Tibial artery (tissue), 4 donors: ENCODE data around the gene TUSC2.

Source experiments
- DNase-seq, 2 donors: peaks; one replicate each; pipeline ENCODE4 v3.0.0-alpha.2; 2019
- H3K27ac ChIP-seq, 2 donors: fragments of 200-600 bp; sonication (generic) in 1 of 2; 1 replicate in 1 of 2; 2 replicates in 1 of 2; pipeline ENCODE4 v1.5.1; 2018 to 2019; ENCODE audit warnings: mild to moderate bottlenecking in 1 of 2
- H3K27me3 ChIP-seq, 2 donors: fragments of 200-600 bp; sonication (generic) in 1 of 2; one replicate each; pipeline versions ENCODE4 v1.5.1 to v1.6.0; 2016 to 2019
- H3K36me3 ChIP-seq, 3 donors: fragments of 200-600 bp; sonication (generic) in 2 of 3; one replicate each; pipeline ENCODE4 v1.5.1; 2016 to 2019; ENCODE audit warnings: mild to moderate bottlenecking in 2 of 3
- H3K4me1 ChIP-seq, 4 donors: fragments of 200-600 bp; sonication (generic) in 2 of 4; 1 replicate in 3 of 4; 2 replicates in 1 of 4; pipeline ENCODE4 v1.5.1; 2016 to 2019
- H3K4me3 ChIP-seq, 2 donors: fragments of 200-600 bp; sonication (generic) in 1 of 2; 1 replicate in 1 of 2; 2 replicates in 1 of 2; pipeline ENCODE4 v1.5.1; 2018 to 2019; ENCODE audit warnings: mild to moderate bottlenecking in 2 of 2
- H3K9me3 ChIP-seq, 3 donors: fragments of 200-600 bp; sonication (generic) in 1 of 3; one replicate each; pipeline ENCODE4 v1.5.1; 2016 to 2019
- CTCF ChIP-seq, 2 experiments: fragments of 200-600 bp in 1 of 2; fragments of 450-650 bp in 1 of 2; IDR thresholded peaks; one replicate each; pipeline ENCODE4 v1.5.1; 2017 to 2019; ENCODE audit warnings: antibody characterized with exemption in 2 of 2, mild to moderate bottlenecking in 1 of 2, moderate library complexity in 1 of 2
- intact Hi-C: fragments of 100-400 bp; cut with DNase I; formaldehyde crosslinking; loops from one replicate; pipeline ENCODE4 v1.15.0; 2023; ENCODE audit warnings: low total_unique reads

Gene TUSC2

DNA sequence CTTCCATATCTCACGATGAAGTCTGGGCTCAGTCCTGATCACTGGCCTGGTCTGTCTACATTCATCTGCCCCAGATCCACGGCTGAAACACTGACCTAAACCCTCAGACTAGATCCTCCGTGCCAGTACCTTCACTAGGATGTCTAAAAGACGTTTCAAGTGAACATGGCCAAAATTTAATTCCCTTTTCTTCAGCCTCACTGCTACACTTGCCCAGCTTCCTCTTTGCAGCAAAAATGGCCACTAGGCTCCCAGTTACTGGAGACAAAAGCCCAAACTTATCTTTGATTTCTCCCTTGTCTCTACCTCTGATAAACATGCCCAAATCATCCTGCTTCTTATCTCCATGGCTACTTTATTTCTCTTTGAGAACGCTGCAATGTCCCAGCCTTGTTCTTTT, 10.9 kb upstream of the TUSC2 start:
- Histone ChIP-seq H3K4me1 (peaks cover 0 to 67% (median 52%) of the 10 kb centered on the region in 4 donors), H3K27ac (peak overlapping the region; percentile 98 to 99), H3K36me3 (no peaks in the 10 kb centered on the region), H3K27me3 (no peaks in the 10 kb centered on the region), H3K9me3 (no peaks in the 10 kb centered on the region), H3K4me3 (no peak overlapping the region)
- no peak for TF ChIP-seq CTCF (IDR thresholded peaks at IDR 0.05)
- DNase-seq = no peak
- intact Hi-C loops = no loop called here

GRCh38 chr3:50337175-50337861, 9.3 kb upstream of the TUSC2 start:
- peak overlapping the region; percentile 98 to 99 for H3K27ac ChIP-seq
- peak; percentile 99 to 100 for DNase-seq
- H3K4me1 ChIP-seq = peaks cover 0 to 80% (median 59%) of the 10 kb centered on the region in 4 donors
- peaks cover 0 to 2% (median under 1%) of the 10 kb centered on the region in 3 donors for H3K36me3 ChIP-seq
- H3K27me3 ChIP-seq = no peaks in the 10 kb centered on the region
- no peak for TF ChIP-seq CTCF (IDR thresholded peaks at IDR 0.05)
- H3K4me3 ChIP-seq = peak overlapping the region; percentile 87 to 94
- H3K9me3 ChIP-seq = no peaks in the 10 kb centered on the region
- intact Hi-C loops = no loop called here

DNA sequence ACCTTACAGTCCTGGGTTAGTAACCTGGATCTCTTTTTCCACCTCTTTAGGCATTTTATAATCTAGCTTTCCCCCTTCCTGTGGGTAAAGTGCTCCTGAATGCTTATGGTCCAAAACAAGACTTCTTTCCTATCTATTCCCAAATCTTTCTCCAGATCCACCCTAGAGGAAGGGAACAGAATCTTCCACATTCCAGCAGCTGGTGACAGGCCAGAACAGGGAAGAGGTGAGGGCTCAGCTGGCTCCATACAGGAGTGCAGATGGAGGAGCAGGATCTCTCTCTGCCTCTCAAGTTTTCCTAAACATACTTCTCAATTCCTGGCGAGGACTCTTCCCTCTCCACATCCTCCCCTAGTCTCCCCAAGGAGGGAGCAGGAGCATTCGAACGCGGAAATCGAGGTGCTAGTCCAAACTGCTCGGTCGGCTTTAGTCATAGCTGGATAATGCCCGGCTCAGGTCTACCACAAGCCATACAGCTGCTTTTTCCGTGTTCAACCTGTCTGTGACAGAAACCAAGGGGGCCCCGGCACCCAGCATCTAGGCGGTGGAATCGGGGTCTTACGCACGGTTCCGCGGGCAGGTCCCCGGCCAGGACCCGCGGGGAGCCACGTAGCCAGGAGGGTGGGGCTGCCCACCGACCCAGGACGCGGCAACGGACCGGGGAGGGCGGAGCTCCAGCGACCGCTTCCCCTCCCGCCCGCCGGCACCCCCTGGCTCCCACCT, 8.6 kb upstream of the TUSC2 start:
- H3K36me3 ChIP-seq = peaks cover 4 to 9% (median 8%) of the 10 kb centered on the region in 3 donors
- H3K9me3 ChIP-seq = no peaks in the 10 kb centered on the region
- intact Hi-C loops = no loop called here
- H3K4me1 ChIP-seq = peaks cover 0 to 78% (median 58%) of the 10 kb centered on the region in 4 donors
- peak overlapping the region; percentile 98 to 99 for H3K27ac ChIP-seq
- TF ChIP-seq CTCF (IDR thresholded peaks at IDR 0.05) = no peak
- H3K4me3 ChIP-seq = peak overlapping the region; percentile 87 to 94
- H3K27me3 ChIP-seq = no peaks in the 10 kb centered on the region
- no peak for DNase-seq

DNA sequence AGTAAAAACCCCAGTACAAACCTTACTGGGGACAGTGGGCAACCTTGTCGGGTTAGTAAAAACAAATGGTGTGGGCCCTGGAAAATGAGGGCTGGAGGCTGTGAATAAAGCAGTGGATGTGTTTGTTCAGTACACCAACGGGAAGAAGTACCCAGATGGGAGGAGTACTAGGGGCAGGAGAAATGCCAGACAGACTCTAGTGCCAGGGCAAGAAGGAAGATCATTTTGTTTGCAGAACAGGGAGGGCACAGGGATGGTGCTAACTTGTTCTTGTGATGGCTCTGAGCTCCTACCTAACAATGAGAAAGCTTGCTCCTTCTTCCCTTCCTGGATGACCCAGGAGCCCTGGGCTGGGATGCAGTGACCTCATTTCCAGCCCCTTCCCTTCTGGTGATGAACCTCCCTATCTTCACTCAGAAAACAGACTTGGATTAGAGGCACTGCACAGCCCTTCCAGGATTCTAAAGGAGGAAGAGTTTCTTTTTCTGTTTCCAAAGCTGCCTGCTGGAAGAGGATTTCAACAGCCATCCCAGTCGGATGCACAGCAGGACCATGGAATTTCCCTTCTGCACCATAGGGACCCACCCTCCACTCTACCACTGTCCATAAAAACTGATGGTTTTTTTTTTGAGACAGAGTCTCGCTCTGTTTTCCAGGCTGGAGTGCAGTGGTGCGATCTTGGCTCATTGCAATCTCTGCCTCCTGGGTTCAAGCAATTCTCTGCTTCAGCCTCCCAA, 6.5 kb upstream of the TUSC2 start:
- intact Hi-C loops = no loop called here
- peak overlapping the region; percentile 98 to 99 for H3K27ac ChIP-seq
- H3K4me3 ChIP-seq = no peak overlapping the region
- no peak for DNase-seq
- no peaks in the 10 kb centered on the region for H3K27me3 ChIP-seq
- H3K4me1 ChIP-seq = peaks cover 0 to 61% (median 43%) of the 10 kb centered on the region in 4 donors
- H3K36me3 ChIP-seq = peaks cover 23 to 30% (median 29%) of the 10 kb centered on the region in 3 donors
- no peaks in the 10 kb centered on the region for H3K9me3 ChIP-seq
- no peak for TF ChIP-seq CTCF (IDR thresholded peaks at IDR 0.05)

- peak; percentile 59 to 88 for DNase-seq
These were observed 5.8 kb upstream of the TUSC2 start for GRCh38 chr3:50333744-50334328.

More at GRCh38 chr3:50333744-50334328, 5.8 kb upstream of the TUSC2 start:
- no peaks in the 10 kb centered on the region for H3K27me3 ChIP-seq
- peaks cover 0 to 57% (median 39%) of the 10 kb centered on the region in 4 donors for H3K4me1 ChIP-seq
- H3K36me3 ChIP-seq = peaks cover 23 to 34% (median 32%) of the 10 kb centered on the region in 3 donors
- no peak overlapping the region for H3K4me3 ChIP-seq
- TF ChIP-seq CTCF (IDR thresholded peaks at IDR 0.05) = no peak
- no peaks in the 10 kb centered on the region for H3K9me3 ChIP-seq
- intact Hi-C loops = no loop called here
- peak overlapping the region; percentile 98 to 99 for H3K27ac ChIP-seq
